BE2C (cell line): ENCODE data around the gene PDCL3.

Source experiments
- DNase-seq: peaks from one replicate; pipeline ENCODE4 v3.0.0-alpha.2; 2020
- H3K27me3 ChIP-seq: fragments of 250-450 bp; sonication (Bioruptor Pico); 2 replicates; pipeline ENCODE4 v1.5.1; 2020; ENCODE audit warnings: mild to moderate bottlenecking
- H3K36me3 ChIP-seq: fragments of 250-450 bp; sonication (Bioruptor Pico); 2 replicates; pipeline ENCODE4 v1.5.1; 2020; ENCODE audit warnings: mild to moderate bottlenecking
- H3K4me1 ChIP-seq: fragments of 250-450 bp; sonication (Bioruptor Pico); 2 replicates; pipeline ENCODE4 v1.5.1; 2020
- H3K4me3 ChIP-seq: 2 replicates; pipeline ENCODE4 v1.5.1; 2011; ENCODE audit warnings: low read depth, low read length
- H3K9me3 ChIP-seq: fragments of 250-450 bp; sonication (Bioruptor Pico); 2 replicates; pipeline ENCODE4 v1.5.1; 2020
- TF ChIP-seq, protein P1 (sequence below): IDR thresholded peaks from 2 replicates; pipeline ENCODE4 v1.5.1; 2012; ENCODE audit warnings: mild to moderate bottlenecking, low read depth, low read length

Gene PDCL3

DNA sequence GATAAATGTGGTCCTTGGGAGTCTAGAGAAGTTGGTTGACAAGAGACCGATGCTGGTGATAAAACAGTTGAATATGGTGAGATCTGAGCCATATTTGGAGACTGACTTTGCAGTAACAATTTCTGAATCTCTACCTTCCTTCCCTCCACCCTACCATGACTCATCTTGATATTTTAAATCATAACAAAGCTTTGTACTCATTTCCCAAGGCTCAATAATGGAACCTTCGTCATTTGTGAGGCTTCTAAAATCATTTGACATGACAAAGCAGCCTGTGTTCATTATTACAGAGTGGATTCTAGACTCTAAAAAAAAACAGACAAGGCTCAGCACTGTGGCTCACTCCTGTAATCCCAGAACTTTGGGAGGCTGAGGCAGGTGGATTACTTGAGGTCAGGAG is 38.5 kb upstream of the PDCL3 start:
- TF ChIP-seq, protein P1, sequence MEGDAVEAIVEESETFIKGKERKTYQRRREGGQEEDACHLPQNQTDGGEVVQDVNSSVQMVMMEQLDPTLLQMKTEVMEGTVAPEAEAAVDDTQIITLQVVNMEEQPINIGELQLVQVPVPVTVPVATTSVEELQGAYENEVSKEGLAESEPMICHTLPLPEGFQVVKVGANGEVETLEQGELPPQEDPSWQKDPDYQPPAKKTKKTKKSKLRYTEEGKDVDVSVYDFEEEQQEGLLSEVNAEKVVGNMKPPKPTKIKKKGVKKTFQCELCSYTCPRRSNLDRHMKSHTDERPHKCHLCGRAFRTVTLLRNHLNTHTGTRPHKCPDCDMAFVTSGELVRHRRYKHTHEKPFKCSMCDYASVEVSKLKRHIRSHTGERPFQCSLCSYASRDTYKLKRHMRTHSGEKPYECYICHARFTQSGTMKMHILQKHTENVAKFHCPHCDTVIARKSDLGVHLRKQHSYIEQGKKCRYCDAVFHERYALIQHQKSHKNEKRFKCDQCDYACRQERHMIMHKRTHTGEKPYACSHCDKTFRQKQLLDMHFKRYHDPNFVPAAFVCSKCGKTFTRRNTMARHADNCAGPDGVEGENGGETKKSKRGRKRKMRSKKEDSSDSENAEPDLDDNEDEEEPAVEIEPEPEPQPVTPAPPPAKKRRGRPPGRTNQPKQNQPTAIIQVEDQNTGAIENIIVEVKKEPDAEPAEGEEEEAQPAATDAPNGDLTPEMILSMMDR, result no peak
- no peak overlapping the region for H3K4me3 ChIP-seq
- no peaks in the 10 kb centered on the region for H3K27me3 ChIP-seq
- H3K4me1 ChIP-seq, result no peaks in the 10 kb centered on the region
- no peaks in the 10 kb centered on the region for H3K9me3 ChIP-seq
- no peak for DNase-seq
- H3K36me3 ChIP-seq, result no peaks in the 10 kb centered on the region

DNA sequence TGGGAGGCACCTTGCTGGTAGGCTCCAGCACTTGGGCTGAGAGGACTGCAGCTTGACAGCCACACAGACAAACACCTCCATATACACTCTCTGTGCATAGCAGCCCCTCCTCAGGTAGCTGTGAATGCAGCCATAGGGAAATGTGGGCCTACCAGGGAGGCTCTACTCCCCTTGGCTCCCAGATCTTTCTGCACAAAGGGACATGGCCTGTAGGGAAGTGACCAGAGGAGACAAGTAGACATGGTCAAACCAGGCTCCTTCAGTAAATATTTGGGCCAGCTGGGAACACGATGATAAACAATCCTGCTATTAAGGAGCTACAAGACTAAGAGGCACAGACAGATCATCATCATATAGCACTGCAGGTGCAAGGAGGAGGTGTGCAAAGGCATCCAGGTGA is 35.9 kb upstream of the PDCL3 start:
- no peaks in the 10 kb centered on the region for H3K27me3 ChIP-seq
- no peak overlapping the region for H3K4me3 ChIP-seq
- DNase-seq, result no peak
- TF ChIP-seq, protein P1, result no peak
- no peaks in the 10 kb centered on the region for H3K9me3 ChIP-seq
- no peaks in the 10 kb centered on the region for H3K36me3 ChIP-seq
- no peaks in the 10 kb centered on the region for H3K4me1 ChIP-seq

DNA sequence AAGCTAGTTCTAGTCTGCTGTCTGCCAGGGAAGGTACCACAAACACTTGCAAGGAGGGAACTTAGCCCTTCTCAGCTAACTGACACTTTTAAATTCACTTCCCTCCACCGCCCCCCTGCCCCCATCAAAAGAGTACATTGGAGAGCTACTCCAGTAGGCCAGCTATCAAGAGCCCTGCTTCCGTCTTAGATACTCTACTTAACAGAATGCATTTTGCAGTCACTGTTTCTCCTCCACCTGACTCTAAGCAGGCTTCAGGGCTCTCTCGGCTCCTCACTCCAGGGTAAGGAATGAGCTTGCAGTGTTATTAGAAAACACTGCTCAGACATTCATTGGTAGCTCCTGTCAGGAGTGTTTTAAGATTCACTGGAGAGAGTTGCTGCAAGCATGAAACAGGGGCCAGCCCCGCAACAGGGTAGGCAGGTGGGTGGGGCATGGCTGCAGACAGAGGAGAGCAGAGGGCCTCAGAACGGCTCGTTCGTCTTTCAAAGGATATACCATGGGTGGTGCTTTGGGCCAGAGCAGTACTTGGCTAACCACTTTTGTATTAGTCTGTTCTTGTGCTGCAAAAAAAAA is 35.3 kb upstream of the PDCL3 start:
- no peaks in the 10 kb centered on the region for H3K36me3 ChIP-seq
- H3K9me3 ChIP-seq, result no peaks in the 10 kb centered on the region
- H3K4me1 ChIP-seq, result no peaks in the 10 kb centered on the region
- DNase-seq, result no peak
- H3K4me3 ChIP-seq, result no peak overlapping the region
- H3K27me3 ChIP-seq, result no peaks in the 10 kb centered on the region
- TF ChIP-seq, protein P1, result no peak

DNA sequence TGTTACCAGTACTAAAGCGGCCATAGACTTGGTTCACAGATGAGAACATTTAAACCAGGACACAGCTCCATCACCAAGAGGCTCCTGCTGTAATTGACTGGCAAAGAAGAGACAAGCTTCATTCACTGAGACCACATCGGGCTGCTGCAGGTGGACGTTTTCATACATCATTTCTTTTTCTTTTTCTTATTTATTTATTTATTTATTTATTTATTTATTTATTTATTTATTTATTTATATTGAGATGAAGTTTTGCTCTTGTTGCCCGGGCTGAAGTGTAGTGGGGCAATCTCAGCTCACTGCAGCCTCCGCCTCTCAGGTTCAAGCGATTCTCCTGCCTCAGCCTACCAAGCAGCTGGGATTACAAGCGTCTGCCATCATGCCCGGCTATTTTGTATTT is 33.6 kb upstream of the PDCL3 start:
- Histone ChIP-seq H3K4me1 (no peaks in the 10 kb centered on the region), H3K9me3 (no peaks in the 10 kb centered on the region), H3K4me3 (no peak overlapping the region), H3K27me3 (no peaks in the 10 kb centered on the region), H3K36me3 (no peaks in the 10 kb centered on the region)
- no peak for DNase-seq
- TF ChIP-seq, protein P1, result no peak

DNA sequence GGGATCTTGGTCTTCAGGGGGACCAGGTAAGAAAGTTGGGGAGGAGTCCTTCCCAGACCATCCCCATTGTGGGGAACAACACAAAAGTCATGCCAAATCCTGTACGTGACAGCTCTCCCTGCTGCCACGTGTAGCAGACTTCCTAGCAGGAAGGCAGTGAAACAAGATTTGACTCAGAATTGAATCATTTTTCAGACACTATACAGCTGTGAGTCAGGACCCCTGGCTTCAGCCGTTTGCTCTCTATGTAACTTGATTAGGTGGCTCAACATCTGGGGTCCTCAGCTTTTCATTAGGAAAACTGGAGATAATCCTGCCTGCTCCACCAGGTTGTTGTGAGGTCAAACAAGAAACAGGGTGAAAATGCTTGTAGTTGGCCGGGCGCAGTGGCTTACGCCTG is 32.9 kb upstream of the PDCL3 start:
- TF ChIP-seq, protein P1, result no peak
- Histone ChIP-seq H3K27me3 (no peaks in the 10 kb centered on the region), H3K36me3 (no peaks in the 10 kb centered on the region), H3K4me1 (no peaks in the 10 kb centered on the region), H3K4me3 (no peak overlapping the region), H3K9me3 (no peaks in the 10 kb centered on the region)
- no peak for DNase-seq

DNA sequence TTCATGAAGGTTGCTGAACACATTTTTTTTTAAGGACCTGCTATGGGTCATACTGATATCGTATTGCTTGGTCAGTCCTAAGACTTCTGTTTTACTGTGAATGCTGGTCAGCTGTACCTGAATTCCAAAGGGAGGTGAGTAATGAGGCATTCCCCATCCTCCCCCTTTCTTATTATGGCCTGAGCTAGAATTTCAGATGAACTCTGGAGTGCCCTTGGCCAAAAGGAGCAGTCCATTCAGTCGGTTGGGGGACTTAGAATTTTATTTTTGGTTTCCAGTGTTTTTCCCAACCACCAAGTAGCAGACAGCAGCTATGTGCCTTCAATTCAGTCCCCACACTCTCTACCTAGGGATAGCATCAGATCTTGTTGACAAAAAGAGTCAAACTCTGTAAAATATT is 26.9 kb upstream of the PDCL3 start:
- H3K27me3 ChIP-seq, result no peaks in the 10 kb centered on the region
- no peaks in the 10 kb centered on the region for H3K36me3 ChIP-seq
- no peak for DNase-seq
- no peak overlapping the region for H3K4me3 ChIP-seq
- TF ChIP-seq, protein P1, result no peak
- H3K4me1 ChIP-seq, result no peaks in the 10 kb centered on the region
- no peaks in the 10 kb centered on the region for H3K9me3 ChIP-seq
